NOMO-1 (cell line): ENCODE measurements around the gene ITIH3.
A peak's percentile ranks its signal among the peaks of the same experiment; 100 is the strongest.

Experiments
- DNase-seq, 2 experiments: peaks; one replicate each; lab custom pipeline; 2025; ENCODE audit not compliant: unreplicated experiment in 2 of 2; lab: John Stamatoyannopoulos, UW

Gene ITIH3

DNA sequence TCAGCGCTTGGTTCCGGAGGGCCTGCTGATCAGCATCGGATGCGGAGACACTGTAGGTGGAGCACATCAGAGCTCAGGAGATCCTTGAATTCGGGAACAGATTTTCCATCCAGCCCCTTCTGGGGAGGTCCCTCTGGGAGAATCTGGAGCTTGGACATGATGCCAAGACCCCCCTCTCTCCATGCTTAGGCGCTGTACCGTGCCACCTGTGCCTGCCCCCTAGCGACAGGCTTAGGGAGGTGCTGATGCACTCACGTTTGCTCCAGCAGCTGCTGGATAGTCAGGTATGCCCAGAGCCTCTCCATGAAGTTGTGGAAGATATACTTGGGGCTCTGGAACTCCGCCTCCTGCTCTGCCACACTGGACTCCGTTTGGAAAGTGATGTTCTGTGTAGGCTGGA lies 26.1 kb downstream of the ITIH3 start:
- DNase-seq = no peak

DNA sequence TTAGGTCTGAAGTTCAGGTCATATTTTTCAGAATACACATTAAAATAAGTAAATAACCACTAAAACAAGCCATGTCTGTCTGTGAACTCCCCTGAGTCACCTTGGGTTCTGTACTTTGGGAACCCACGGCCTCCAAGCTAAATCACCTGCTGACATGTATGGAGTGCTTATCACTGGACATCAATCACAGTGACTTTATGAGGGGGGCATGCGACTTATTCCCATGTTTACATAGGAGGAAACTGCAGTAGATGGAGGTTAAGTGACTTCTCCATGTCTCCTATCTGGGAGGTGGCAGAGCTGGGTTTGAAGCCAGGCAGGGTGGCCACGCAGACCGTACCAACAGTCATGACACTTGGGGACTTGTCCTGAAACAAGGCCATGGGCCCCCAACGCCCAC lies 27.8 kb downstream of the ITIH3 start:
- no peak for DNase-seq

DNA sequence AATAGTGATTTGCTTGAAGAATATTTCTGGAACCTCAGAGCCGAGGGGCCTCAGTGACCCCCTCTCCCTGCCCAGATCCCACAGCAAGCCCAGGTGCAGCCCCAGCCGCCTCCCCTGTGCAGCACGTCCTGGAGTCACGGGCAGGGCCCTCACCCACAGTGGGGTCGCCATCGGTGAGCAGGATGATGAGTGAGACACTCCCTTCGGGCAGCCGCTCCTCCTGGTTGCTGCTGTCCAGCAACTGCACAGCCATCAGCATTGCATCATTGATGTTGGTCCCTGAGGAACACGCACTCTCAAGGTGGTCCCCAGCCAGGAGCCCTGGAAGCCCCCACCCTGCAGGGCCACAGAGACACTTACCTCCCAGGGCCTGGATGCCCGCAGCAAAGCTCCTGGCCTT lies 29.4 kb downstream of the ITIH3 start:
- DNase-seq = no peak

DNA sequence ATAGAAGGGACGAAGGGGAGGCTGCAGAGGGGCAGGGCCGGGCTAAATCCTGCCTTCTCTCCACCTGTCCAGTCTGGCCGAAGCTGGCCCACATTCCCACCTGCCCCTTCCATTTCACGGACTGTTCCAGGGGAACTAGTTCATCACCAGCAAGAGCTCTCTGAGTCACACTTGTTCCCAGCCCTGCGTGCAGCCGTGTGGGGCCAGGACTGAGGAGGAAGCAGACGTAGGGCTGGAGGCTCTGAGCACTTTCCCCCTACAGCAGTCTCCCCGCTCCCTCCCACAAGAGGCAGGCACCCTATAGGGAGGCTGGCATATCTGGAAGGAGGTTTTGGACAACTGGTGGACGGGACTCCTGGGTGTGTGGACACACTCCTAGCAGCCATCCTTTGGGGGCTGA lies 32.8 kb downstream of the ITIH3 start:
- peak; percentile 48 to 53 for DNase-seq

DNA sequence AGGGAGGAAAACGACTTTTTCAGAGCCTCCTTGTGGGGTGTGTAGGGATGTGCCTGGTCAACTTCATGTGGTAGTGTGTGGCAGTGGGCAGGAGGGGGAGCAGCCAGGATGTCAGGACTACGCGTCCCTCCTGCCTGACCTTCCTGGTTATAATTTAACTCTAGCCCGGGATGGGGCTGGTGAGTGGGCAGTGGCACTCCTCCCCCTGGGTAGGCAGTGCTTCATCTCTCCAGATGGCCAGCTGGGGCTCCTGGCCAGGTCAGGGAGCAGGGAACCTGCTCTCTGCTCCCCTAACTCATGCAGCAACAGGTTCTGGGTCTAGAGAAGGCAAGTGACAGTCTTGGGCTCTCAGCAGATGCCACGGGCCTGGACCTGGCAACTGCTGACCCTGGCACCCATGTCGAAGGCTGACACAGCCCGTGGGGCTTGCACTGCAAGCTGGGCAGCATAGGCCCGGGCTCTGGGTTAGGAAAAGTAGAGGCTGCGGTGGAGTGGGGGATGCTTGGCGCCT lies 33.3 kb downstream of the ITIH3 start:
- no peak for DNase-seq

DNA sequence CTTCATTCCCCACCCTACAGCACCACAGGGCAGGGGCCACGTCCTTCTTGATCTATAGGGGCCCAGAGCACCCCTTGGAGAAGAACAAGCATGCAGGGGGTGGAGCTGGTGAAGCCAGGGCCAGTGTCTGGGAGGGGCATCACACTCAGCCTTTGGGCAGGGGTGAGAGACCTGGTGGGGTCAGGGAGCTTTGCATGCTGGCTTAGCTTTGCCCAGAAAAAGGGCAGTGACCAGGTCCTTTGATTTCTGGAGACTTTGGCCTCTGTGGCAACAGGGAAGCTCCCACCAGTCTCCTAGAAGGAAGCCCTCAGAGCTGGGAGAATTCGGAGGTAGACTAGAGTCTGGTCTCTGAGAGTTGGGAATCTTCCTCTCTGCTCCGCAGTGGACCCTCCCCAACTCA lies 34.9 kb downstream of the ITIH3 start:
- no peak for DNase-seq

DNA sequence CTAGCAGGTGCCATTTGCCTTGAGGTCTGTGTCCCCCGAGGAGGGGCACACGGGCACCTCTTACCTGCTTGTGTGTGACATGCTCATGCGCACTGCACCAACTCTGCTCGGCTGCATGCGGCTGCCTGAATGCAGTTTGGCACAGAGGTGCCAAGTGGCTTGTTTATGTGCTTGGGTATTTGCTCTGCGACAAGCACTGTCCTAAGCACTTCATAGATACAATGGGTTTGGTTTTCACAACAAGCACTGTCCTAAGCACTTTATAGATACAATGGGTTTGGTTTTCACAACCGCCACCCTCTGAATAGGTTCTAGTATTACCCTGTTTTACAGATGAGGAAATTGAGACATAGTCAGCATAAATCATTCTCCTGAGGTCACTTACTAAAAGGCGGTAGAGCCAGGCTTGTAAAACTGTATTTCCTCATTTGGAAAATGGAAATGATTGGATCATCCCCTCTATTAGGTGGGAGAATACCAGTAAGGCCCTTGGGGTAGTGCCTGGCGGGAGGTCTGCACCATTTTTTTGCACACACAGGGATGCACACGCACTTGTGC lies 35.4 kb downstream of the ITIH3 start:
- DNase-seq = peak; percentile 76 to 79

DNA sequence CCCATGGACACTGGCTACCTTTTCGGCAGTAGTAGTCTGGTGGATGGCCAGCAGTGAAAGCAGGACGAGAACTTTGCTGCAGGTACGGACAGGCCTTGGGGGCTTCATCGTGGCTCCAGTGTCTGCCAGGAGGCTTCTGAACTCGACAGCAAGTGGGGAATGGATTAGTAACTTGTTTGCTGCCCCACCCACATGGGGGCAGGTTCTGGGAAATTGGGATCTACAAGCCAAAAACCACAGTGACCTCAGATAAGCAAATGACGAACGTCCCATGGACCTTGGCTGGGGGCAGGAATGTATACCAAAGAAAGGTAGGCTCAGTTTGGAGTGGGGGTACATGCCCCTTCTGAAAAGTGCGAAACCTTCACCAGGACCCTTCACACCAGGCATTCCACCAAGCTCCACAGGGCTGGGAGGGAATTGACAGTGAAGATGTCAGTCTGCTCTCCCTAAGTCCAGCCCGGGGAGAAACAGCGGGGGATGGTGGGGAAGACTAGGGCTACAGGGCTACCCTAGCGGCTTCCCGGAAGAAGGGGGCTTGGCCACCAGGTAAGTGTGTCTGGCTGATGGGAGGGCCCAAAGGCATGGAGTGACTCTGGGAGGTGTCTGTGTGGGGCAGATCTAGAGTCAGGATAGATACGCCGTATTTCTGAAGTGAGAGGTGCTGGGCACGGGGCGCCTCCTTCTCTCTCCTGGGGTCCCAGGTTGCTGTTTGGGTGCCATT lies 36.1 kb downstream of the ITIH3 start, which contains the start of gene ITIH4:
ITIH4 (minus strand) TSS at position 138 of the 724 bp plus-strand sequence; CDS start at position 108, 30 bp downstream.
- no peak for DNase-seq

DNA sequence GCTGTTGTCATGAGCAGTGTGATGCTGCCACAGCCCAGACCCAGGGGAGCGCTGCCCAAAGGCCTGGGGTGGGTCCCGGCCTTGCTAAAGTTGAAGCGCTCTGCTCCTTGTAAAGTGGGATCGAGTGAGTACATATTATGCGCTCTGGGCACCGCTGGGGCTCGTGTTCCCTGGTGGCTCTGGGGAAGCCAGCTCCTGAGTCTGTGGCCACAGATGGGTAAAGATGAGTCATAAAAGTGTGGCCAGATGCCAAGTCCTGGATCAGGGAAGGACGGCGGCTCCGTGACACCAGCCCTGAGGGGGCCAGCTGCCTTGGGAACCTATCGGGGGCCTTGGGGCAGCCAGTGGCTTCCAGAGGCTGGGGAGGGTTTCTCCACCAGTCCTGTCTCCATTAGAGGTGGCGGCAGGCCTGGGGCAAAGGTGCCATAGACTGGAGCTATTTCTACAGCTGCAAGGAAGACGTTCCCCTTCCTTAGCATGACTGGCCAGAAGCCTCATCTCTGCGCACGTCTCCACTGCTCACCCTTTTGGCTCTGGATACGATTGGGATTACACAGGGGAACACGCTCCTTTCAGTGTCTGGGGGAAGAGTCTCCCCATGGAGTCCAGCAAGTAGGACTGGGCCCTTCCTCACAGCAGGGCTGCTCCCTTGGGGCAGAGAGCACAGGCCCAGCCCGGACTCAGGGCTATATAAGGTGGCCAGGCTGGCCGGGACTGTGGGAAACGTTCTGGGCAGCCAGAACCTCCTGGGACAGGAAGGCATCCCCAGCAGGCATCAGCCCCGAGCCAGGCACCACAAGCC lies 37.1 kb downstream of the ITIH3 start:
- peak in 1 of 2 experiments; percentile 3 for DNase-seq

DNA sequence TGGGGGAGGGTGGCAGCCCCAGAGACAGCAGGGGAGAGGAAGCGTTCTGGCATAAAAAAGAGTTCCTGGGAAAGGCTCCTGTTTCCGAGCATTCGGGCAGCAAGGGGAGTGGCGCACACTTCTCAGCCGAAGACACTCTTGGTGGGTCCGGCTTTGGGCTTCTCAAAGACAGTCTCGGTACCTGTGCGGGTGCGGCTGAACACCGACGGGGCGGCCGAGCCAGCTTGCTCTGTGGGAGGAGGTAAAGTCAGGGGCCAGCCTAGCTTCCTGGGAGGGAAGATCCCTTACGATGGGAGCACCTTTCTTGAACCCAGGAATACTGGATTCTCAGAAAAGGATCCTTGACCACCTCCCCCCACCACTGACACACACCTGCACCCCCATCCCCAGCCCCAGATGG lies 38.6 kb downstream of the ITIH3 start:
- DNase-seq = no peak

DNA sequence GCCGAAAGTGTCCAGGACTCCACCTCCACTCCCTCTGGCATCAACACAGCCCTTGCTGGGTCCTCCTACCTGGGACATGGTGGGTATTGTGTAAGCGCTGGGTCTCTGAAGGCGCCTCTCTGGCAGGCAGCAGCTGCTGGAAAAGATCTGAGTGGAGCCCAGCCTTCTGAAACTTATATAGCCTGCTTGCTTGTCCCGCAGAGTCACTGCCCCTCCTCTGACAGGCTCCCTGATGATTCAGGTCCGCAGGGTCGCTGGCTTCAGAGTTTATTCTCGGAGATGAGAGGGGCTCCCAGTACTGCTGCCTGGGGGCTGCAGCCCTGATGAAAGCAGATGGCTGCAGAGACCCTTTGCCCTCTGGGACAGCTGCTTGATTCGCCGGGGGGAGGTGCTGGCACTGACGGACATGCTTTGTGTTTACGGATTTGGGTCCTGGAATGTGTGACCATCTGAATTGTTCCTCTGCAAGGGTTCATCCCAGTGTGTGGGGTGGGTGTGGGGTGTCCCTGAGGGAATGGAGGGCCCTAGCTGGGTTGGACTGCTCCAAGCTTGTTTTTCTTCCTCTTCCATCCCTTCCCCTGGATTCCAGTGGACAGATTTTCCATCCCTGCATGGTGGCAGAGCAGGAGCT lies 40.4 kb downstream of the ITIH3 start, which contains the start of gene MUSTN1:
MUSTN1 (minus strand) TSS at position 149 of the 631 bp plus-strand sequence; CDS start at position 78, 71 bp downstream.
- DNase-seq = no peak

DNA sequence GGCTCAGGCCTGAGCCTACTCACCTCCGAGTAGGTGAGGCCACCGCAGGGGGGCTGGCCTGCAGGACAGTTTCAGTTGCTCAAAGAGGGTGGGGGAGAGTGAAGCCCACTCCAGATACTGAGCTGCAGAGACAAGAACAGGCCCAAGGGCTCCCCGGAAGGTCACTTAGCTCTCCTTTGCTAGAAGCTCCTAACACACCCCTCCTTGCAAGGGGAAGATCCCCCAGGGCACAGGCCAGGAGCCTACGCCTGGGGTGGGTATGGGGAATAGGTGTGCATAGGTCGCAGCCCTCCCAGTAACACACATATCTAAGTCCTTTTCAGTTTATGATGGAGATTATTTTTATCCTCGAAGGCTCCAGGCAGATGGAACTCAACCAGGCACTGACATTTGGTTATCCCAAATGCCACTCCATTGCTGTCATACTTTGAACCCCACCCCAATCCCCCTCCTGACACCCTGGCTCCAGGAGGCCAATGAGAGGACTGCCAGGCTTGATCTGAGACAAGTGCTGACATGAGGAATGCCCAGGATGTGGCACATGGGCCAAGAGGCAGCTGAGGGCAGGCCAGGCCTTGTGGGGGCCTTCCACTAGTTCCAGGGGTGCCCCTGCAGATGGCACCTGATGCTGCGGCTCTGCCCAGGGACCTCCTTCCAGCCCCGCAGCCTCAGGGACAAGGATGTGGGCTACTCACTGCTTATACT lies 41.3 kb downstream of the ITIH3 start:
- DNase-seq = no peak

DNA sequence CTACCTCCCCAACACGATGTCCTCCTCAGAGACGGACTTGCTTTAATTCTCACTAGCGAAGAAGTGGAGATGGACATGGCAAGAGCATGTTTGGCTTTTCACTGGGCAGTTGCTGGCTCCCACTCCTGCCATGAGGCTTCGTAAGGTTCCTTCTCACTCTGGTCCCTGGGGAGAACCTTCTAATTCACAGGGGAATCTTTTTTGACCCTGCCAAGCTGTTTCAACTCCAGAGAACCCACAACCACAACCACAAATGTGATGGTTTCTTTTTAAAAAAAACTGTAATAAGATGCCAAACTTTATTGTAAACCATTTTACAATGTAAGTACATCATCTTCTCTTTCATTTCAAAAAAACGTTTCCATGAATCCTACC lies 41.9 kb downstream of the ITIH3 start:
- DNase-seq = no peak

DNA sequence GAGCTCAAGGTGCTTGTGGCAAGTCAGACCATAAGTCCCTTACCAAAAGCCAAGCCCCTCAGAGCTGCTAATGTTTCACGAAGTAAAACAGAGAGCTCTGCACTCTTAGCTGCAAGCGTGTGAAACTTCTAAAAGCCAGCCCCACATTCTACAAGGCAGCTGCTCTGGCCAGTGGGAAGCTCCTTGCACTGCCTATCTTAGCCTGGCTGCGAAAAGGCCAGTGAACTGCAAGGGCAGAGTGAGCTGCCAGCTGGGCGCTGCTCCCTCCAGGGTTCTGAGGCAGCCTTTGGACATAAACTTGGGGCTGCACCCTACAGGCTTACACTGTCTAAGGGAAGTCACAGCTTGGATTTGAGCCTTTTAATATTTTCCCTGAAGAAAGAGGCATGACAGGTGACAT lies 42.4 kb downstream of the ITIH3 start:
- DNase-seq = no peak

DNA sequence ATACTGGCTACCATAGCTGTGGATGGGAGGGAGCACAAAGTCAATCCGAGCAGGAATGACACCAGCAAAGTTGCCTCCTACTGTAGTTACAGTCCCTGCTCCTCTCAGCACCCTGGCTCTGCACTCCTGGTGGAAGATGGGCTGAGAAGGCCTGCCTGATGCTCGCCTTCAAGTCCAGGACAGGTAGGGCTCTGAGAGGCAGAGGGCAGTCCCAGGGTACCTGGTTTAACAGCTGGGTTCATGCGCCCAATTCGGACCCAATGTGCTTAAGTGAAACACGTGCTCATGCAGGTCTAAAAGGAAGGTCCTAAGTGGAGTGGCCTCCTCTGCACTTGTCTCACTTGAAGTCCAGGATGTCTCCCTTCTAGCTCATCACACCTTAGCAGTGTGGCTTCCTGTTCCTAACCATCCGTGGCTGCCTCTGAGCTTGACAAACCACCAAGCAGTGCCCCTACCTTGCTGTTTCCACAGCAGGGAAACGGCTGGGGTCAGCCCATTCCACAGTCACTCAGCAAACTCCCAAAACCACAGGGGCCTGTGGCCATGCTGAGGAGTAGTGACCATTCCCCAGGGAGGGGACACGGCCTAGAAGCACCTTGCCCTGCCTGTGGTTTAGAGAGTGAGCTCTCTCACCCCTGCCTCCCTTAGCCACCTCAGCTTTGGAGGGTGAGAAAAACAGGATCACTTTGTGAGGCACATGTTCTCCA lies 44.1 kb downstream of the ITIH3 start:
- no peak for DNase-seq

DNA sequence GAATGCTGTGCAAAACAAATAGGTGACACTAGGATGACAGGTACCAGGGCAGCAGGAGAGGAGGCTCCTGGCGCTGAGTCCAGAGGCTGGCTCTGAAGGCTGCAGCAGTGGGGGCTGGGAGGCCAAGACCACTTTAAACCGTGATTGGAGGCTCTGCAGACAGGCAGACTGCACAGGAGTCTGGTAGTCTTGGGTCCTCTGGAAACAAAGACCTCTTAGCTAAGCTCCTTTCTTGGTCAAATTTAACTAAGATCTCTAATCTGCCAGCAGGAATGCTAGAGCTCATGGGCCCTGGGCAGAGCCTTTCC lies 44.6 kb downstream of the ITIH3 start:
- DNase-seq = no peak

DNA sequence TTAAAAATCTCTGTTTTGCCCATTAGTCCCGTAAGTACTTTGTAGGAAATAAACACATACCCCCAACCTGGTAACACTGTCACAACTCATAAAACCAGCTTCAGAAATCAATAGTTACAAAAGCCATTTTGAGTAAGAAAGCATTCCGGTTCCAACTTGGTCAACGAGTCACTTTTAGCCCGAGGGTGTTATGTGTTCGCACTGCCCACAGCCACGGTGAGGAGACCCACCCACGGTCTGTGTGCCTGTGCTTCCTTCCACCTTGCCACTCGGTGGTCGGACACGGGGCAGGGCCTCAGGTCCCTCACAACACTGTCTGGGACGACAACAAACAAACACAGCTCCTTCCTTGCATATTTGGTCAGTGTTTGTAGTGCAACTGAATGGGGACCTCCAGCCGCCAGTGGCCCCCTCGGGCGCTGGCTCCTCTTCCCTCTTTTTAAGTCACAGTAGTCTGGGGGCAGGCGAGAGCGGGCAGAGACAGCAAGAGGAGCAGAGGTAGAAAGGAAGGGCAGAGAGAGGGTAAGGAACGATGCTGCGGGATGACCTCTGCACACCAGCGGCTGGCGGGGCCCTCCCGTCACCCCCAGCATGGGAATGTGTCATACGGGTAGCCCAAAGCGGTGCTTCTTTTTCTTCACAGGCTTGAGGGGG lies 45.4 kb downstream of the ITIH3 start:
- no peak for DNase-seq

DNA sequence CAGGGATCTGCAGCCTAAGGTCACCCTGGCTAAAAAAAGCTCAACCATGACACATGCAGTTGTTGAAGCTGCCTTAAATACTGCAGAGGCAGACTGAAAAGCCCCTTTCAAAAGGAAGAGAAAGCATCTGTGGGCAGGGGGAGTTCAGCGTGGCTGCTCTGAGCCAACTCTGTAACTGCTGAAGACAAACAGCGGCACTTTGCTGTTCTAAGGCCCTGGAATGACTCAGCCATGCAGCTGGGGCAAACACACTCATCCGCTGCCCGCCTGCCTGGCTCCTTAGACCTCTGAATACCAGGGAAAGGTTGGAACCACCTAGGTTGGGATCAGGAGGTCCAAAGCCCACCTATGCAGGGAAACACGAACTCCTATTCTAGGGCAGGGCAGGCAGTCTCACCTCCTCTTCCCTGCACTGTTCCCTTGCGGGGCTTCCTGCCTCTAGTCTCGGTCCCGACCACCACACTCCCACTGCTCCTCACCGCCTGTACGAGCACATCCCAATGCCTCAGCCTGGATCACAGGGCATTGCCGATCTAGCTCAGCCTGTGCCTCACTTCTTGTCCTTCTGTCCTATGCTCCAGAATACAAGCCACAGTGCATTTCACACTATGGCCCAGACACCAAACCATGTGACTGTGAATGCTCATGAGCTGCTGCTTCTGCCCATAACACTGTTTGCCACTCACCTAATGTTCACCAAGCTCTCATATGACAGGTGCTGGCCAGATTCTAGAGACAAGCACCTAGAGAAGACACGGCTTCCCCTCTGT lies 46.8 kb downstream of the ITIH3 start:
- DNase-seq = no peak

DNA sequence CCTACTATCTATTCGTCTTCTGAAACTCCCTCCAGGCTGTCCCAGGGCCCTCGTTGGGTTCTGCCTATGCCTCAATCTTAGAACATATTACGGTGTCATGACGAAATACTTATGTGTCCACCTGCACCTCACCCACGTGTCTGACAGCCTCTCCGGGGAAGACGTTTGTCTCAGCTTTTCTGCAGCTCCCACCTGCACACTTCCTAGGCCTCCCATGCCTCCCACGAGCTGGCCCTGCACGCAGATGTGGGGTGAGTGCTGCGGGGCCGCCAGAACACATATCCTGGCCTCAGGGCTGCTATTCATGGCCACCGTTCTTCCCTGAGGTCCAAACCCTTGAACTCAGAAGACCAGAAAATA lies 47.4 kb downstream of the ITIH3 start:
- DNase-seq = no peak
